Uterus (tissue), 2 donors: ENCODE data around the gene HK3.

Experiments used
- CTCF ChIP-seq, 4 experiments: fragments of 200-600 bp in 2 of 4; fragments of 450-650 bp in 2 of 4; sonication (generic) in 2 of 4; IDR thresholded peaks; one replicate each; pipeline ENCODE4 v1.5.1; 2016 to 2019; ENCODE audit warnings: antibody characterized with exemption in 4 of 4, mild to moderate bottlenecking in 2 of 4, moderate library complexity in 1 of 4
- POLR2A ChIP-seq, 2 donors: fragments of 450-650 bp; IDR thresholded peaks; one replicate each; pipeline ENCODE4 v1.6.1; 2016; ENCODE audit warnings: antibody characterized with exemption in 2 of 2, mild to moderate bottlenecking in 1 of 2, moderate library complexity in 1 of 2

GRCh38 chr5:176904276-176904675, 5.1 kb upstream of the HK3 start:
- TF ChIP-seq POLR2A (IDR thresholded peaks at IDR 0.05) (no peak), CTCF (IDR thresholded peaks at IDR 0.05) (no peak)
